HG02981 (cell line): Measurements from ENCODE around the gene UHRF2.
"Not testable (repeated sequence)": the region's sequence is repeated elsewhere in the genome, so short reads cannot be mapped to it uniquely, and the experiment has no call there.

Source experiments
- ATAC-seq: cut with Tn5 transposase; IDR thresholded peaks from one replicate; pipeline ENCODE4 v1.9.1; 2021; ENCODE audit warnings: mild to moderate bottlenecking, moderate library complexity; ENCODE audit not compliant: unreplicated experiment

Gene UHRF2, protein sequence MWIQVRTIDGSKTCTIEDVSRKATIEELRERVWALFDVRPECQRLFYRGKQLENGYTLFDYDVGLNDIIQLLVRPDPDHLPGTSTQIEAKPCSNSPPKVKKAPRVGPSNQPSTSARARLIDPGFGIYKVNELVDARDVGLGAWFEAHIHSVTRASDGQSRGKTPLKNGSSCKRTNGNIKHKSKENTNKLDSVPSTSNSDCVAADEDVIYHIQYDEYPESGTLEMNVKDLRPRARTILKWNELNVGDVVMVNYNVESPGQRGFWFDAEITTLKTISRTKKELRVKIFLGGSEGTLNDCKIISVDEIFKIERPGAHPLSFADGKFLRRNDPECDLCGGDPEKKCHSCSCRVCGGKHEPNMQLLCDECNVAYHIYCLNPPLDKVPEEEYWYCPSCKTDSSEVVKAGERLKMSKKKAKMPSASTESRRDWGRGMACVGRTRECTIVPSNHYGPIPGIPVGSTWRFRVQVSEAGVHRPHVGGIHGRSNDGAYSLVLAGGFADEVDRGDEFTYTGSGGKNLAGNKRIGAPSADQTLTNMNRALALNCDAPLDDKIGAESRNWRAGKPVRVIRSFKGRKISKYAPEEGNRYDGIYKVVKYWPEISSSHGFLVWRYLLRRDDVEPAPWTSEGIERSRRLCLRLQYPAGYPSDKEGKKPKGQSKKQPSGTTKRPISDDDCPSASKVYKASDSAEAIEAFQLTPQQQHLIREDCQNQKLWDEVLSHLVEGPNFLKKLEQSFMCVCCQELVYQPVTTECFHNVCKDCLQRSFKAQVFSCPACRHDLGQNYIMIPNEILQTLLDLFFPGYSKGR

DNA sequence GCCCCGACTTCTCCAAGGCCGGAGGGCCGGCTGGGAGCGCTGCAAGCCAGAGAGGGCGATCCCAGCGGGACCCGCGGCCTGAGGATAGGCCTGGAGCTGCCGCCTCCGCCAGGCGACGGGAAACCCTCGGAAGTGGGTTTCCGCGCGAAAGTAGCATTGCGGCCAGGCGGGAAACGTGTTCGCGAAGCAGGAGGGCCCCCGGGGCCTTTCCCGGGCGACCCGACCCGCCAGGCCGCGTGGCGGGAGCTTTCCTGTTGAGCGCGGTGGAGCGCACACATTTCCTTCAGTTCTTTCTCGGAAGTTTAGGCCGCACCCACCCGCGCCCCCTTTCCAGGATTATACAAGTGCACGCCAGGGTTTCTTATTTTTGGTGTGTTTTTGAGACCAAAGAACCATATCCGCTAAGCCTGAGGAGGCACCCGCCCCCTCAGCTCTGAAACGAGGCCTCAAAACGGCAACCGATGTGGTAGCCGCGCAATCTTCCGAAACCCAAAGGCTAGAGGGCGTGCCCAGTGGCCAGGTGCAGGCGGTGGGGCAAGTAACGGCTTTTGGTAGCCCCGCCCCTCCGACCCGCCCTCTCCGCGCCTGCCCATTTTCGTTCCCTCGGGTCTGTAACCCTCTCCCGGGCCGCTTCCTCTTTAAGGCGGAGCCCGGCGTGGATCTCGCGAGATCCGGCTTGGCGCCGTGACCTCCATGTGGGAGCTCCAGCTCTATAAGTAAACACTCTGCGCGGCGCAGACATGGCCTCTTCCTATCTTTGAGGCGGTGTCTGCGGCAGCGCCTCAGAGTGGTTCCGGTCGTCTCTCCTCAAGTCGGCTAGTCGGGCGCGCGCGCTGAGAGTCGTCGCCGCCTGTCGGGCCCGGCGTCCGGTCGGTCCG is at the start of gene UHRF2:
Gene UHRF2 (plus strand): TSS at position 713 of the 878 bp plus-strand sequence. CDS start 292 bp downstream, outside the sequence.
- ATAC-seq = peak; percentile 83

- no peak for ATAC-seq
Observed at GRCh38 chr9:6367128-6367890, 45.7 kb upstream of the UHRF2 start.

DNA sequence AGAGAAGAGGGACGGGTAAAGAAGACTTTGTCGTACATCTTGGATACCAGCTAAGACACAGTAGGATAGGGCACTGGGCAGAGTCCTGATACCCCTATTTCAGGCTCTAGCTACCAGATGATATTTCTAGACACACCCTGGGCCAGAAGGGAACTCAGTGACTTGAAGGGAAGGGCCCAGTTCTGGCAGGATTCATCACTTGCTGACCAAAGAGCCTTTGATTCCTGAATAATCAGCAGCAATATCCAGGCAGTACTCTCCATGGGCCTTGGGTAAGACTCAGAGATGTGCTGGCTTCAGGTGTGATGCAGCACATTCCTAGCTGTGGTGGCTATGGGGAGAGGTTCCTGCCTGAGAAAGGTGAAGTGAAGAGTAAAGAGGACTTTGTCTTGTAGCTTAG is 44.2 kb upstream of the UHRF2 start:
- ATAC-seq = no peak

DNA sequence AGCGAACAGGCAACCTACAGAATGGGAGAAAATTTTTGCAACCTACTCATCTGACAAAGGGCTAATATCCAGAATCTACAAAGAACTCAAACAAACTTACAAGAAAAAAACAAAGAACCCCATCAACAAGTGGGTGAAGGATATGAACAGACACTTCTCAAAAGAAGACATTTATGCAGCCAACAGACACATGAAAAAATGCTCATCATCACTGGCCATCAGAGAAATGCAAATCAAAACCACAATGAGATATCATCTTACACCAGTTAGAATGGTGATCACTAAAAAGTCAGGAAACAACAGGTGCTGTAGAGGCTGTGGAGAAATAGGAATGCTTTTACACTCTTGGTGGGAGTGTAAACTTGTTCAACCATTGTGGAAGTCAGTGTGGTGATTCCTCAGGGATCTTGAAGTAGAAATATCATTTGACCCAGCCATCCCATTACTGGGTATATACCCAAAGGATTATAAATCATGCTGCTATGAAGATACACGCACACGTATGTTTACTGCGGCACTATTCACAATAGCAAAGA is 31.5 kb upstream of the UHRF2 start:
- not testable (repeated sequence) for ATAC-seq

DNA sequence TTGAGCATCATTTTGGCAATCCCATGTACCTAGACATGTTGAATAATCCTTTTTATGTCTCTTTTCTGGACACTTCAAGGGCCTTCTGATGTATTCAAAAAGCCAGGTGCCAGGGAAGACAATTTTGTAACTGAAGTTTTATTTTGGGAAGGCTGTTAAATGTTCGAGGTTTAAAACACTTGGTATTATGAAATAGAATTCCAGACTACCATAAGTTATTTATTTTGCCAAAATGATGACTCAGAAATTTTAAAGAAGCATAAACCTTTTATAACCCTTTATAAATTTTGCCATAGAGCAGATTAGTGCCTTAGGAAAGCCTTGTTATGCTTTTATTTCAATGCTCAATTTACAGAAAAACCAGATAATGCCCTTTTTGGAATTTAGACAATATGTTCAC is 30.3 kb upstream of the UHRF2 start:
- no peak for ATAC-seq

GRCh38 chr9:6383551-6384225 is 29.3 kb upstream of the UHRF2 start:
- no peak for ATAC-seq

DNA sequence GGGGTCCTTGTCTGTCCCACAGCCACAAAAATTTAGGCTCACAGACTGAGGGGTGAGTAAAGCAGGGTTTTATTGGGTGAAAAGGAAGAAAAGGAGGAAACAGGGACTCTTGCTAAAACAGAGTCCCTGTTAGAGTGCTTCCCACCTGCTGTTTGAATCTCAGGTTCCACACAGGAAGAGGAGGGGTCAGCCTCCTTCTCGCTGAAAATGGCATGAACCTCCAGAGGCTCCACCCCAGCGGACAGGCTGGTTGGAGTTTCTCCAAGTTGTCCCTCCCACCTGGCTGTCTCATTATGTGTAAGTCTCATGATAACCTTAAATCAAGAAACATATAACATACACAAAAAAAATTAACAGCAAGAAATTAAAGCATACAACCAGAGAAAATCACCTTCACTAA is 28.3 kb upstream of the UHRF2 start:
- ATAC-seq = no peak

DNA sequence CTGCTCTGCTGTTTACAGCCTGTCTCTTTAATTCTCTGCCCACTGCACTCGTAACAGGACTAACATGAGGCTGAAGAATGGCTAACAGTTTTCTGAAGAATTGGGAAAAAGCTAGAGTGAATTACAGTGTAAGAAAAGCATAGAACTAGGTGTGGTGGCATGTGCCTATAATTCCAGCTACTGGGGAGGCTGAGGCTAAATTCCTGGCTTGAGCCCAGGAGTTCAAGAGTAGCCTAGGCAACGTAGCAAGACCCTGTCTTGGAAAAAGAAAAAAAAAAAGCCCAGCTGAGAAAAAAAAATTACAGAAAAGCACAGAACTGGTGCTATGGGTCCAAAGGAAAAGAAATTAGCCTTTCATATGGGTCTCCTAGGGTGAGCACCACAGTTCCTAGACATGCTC is 13.9 kb upstream of the UHRF2 start:
- no peak for ATAC-seq

DNA sequence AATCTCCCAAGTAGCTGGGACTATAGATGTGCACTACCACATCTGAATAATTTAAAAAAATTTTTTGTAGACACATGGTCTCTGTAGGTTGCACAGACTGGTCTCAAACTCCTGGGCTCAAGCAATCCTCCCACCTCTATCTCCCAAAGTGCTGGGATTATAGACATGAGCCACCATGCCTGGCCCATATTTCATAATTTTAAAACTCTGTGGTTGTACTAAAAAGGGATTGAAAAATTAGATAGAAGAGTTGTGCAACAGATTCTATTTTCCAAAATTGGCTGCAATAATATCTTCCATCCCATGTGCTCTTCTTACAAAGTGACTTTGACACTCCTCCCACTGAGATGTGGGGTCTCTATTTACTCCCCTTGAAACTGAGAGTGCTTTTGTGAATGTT is 7.6 kb upstream of the UHRF2 start:
- no peak for ATAC-seq

DNA sequence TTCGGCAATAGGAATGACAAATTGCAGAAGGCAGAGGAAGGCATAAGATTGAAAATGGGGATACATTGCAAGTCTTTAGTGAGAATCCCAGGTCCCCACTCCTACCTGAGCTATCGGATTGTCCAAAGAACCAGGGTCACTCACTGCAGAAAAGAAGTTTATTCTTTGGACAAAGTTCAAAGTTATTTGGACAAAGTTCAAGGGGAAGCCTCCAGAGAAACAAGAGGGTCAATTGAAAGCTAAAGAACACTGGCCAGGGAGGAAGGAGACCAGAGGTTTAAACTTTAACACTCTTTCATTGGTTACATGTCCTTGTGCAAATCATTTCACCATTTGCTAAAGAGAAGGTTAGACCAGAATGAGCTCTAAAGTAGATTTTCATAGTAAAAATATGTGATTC is 5.2 kb upstream of the UHRF2 start:
- no peak for ATAC-seq

DNA sequence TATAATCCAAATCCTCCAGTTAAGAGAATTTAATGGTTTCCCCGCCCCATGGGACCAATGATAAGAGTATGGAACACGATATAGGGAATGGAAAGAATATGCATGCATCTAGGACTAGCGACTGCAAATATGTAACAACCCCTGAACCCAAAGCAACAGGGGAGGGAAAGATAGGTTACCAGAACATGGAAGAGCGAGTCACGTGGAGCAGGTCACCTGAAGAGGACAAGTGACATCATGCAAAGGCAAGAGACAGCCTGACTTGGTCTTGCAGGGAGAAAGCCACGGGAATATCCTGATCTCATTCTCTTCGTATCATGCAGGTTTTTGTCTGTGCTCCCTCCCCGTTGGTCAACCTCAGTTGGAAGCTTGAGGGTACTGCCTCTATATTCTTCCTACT is 4.7 kb upstream of the UHRF2 start:
- ATAC-seq = no peak

DNA sequence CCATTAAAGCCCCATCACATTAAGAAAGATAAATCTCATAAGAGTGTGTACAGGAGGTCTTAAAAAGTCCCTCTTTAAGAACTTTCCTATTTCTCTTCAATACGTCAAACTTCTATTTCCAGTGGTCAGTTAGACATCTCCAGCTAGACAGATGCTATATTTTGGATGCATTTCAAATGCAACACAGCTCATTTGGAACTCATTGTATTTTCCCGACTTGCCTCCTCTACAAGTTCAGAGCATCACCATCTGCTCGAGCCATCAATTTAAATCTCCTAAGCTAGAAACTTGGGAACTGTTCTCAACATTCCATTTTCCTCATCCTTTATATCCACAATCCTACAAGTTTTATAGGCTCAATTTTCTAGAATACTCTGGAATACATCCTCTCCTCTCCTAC is 3.2 kb upstream of the UHRF2 start:
- no peak for ATAC-seq

GRCh38 chr9:6410633-6411032 is 2.4 kb upstream of the UHRF2 start:
- ATAC-seq = no peak

GRCh38 chr9:6413365-6414246 is 607 bp downstream of the UHRF2 start:
- ATAC-seq = peak; percentile 10

DNA sequence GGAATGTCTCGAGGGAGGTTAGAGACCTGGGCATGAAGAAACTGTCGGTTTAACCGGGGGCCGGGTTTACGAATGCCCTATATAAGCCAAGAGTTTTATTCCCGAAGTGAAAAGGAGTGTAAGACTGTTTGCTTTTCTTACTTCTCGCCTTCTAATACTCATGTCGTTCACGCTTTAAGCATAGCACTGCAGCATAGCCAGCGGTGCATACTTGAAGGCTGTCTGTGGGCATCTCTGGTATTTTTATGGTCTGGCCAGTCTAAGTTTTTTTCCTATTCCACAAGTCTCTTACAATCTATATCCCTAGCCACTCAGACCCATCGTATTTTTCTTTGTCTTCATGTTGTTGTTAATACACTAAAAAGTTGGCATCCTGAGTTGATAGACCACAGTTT is 1.2 kb downstream of the UHRF2 start:
- ATAC-seq = no peak

DNA sequence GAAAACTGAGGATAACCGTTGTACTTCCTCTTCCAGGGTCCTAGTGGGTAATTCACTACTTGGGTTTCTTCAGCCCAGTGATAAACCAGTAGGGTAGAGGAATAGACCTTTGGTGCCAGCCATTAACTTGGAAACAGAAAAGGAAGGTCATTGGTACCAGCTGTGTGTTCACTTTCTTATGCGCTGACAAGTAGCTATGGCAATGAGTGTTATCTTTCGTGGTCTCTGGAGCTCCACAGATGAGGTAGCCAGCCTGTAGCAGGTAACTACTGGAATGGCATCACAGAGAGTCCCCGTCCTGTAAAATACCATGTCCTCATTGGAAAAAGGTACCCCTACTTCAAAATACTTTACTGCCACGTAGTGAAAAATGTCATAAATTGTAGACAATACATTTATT is 2.3 kb downstream of the UHRF2 start:
- ATAC-seq = no peak

GRCh38 chr9:6417186-6417585 is 4.2 kb downstream of the UHRF2 start:
- ATAC-seq = no peak

DNA sequence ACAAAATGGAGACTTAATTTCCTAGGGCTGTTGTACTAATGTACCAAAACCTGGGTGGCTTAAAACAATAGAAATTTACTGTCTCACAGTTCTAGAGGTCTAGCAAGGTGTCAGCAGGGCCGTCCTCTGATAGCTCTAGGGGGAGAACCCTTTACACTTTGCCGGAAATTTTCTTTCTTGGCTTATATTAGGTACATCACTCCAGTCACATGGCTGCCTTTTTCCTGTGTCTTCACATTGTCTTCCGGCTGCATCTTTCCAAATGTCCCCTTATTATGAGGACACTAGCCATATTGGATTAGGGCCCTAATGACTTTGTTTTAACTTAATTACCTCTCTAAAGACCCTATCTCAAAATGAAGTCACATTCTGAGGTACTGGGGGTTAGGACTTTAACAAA is 5.8 kb downstream of the UHRF2 start:
- no peak for ATAC-seq

GRCh38 chr9:6424940-6425339 is 11.9 kb downstream of the UHRF2 start:
- ATAC-seq = no peak
